Medulla oblongata (tissue), 1 donor: ENCODE data around the gene UMODL1.

Experiments
- DNase-seq: peaks from one replicate; pipeline ENCODE4 v3.0.0-alpha.2; 2015; ENCODE audit errors: extremely low spot score

Gene UMODL1

GRCh38 chr21:42188663-42189062 is 117.5 kb downstream of the UMODL1 start:
- no peak for DNase-seq

- DNase-seq, result no peak
These were observed 118.3 kb downstream of the UMODL1 start for GRCh38 chr21:42189431-42189830.

GRCh38 chr21:42189860-42190485 is 118.9 kb downstream of the UMODL1 start:
- DNase-seq, result no peak

GRCh38 chr21:42190486-42190863 is 119.4 kb downstream of the UMODL1 start:
- peak; percentile 72 for DNase-seq

- DNase-seq, result no peak
These were observed 119.9 kb downstream of the UMODL1 start for GRCh38 chr21:42191064-42191463.

GRCh38 chr21:42191696-42192595 is 120.8 kb downstream of the UMODL1 start:
- no peak for DNase-seq
